H1 (cell line): ENCODE measurements around the gene ARGLU1.

Experiments used
- BACH1 ChIP-seq: IDR thresholded peaks from 2 replicates; pipeline ENCODE4 v1.6.1; 2012; ENCODE audit warnings: low read length, improper control_type of control experiment
- BRCA1 ChIP-seq: IDR thresholded peaks from 2 replicates; pipeline ENCODE4 v1.6.1; 2012; ENCODE audit warnings: low read depth, low read length, improper control_type of control experiment
- CHD7 ChIP-seq: fragments of 300-600 bp; sonication (generic); IDR thresholded peaks from 2 replicates; pipeline ENCODE4 v1.7.1; 2012; ENCODE audit warnings: low read length, moderate library complexity, mild to moderate bottlenecking, inconsistent platforms; ENCODE audit not compliant: insufficient replicate concordance
- CTCF ChIP-seq, 3 experiments: IDR thresholded peaks; 1 replicate in 2 of 3; 2 replicates in 1 of 3; pipeline versions ENCODE4 v1.5.1 to v1.6.1; 2011; ENCODE audit warnings: low read length in 3 of 3, mild to moderate bottlenecking in 3 of 3, inconsistent platforms in 2 of 3, low read depth in 1 of 3, moderate library complexity in 1 of 3; ENCODE audit not compliant: insufficient read depth in 1 of 3; ENCODE audit errors: control extremely low read depth in 1 of 3
- FOSL1 ChIP-seq: IDR thresholded peaks from 2 replicates; pipeline ENCODE4 v1.6.1; 2011; ENCODE audit warnings: mild to moderate bottlenecking, low read depth, low read length, moderate library complexity; ENCODE audit not compliant: insufficient read depth
- JUN ChIP-seq: IDR thresholded peaks from 2 replicates; pipeline ENCODE4 v1.6.1; 2011; ENCODE audit warnings: low read depth, mild to moderate bottlenecking, improper control_type of control experiment, low read length
- POLR2A ChIP-seq, 2 experiments: IDR thresholded peaks; 1 replicate in 1 of 2; 2 replicates in 1 of 2; pipeline ENCODE4 v1.6.1; 2011; ENCODE audit warnings: low read depth in 2 of 2, low read length in 2 of 2, mild to moderate bottlenecking in 2 of 2; ENCODE audit errors: control extremely low read depth in 1 of 2
- POLR2AphosphoS5 ChIP-seq: IDR thresholded peaks from 2 replicates; pipeline ENCODE4 v1.6.1; 2011; ENCODE audit warnings: low read depth, low read length
- POU5F1 ChIP-seq: IDR thresholded peaks from 2 replicates; pipeline ENCODE4 v1.6.1; 2011; ENCODE audit warnings: low read depth, mild to moderate bottlenecking, low read length, moderate library complexity
- RAD21 ChIP-seq, 2 experiments: IDR thresholded peaks in 1 of 2; conservative IDR thresholded peaks in 1 of 2; 2 replicates each; pipeline ENCODE4 v1.6.1; 2011; ENCODE audit warnings: low read depth in 2 of 2, low read length in 2 of 2, improper control_type of control experiment in 1 of 2, inconsistent platforms in 1 of 2, mild to moderate bottlenecking in 1 of 2, moderate library complexity in 1 of 2
- SP1 ChIP-seq: IDR thresholded peaks from 2 replicates; pipeline ENCODE4 v1.6.1; 2011; ENCODE audit warnings: low read depth, low read length
- SP2 ChIP-seq: IDR thresholded peaks from 2 replicates; pipeline ENCODE4 v1.6.1; 2012; ENCODE audit warnings: mild to moderate bottlenecking, low read length, inconsistent platforms
- ZNF274 ChIP-seq: IDR thresholded peaks from 2 replicates; pipeline ENCODE4 v1.7.0; 2012; ENCODE audit warnings: low read length, borderline replicate concordance; ENCODE audit errors: extremely low read depth
- TF ChIP-seq, protein P1 (sequence below): IDR thresholded peaks from 2 replicates; pipeline ENCODE4 v1.6.1; 2012; ENCODE audit warnings: inconsistent platforms

DNA sequence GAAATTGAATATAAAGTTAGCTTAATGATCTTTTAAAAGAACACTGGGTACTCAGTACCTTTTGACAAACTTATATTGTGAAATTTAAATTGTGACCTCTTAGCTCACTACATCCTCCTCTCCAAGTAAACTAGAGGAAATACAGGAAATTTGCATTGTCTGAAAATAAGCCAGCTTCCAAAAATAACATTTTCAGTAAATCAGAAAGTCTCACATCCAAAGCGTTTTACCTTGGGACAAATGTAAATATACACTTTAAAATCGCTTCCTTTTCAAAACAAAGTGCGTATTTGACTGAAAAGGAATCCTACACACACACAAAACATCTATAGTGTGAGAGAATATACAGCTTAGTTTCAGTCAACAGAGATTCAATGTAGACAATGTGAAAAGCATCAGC, 30.4 kb downstream of the ARGLU1 start:
- TF ChIP-seq SP1 = no peak
- TF ChIP-seq JUN = no peak
- TF ChIP-seq POLR2AphosphoS5 = no peak
- no peak for TF ChIP-seq CTCF (IDR thresholded peaks at IDR 0.05; ENCODE audit: control extremely low read depth in 1 of 3, insufficient read depth in 1 of 3, low read depth in 1 of 3, low read length in 3 of 3)
- no peak for TF ChIP-seq BACH1
- TF ChIP-seq ZNF274 = no peak
- no peak for TF ChIP-seq FOSL1
- TF ChIP-seq CHD7 = no peak
- no peak for TF ChIP-seq SP2
- no peak for TF ChIP-seq BRCA1
- TF ChIP-seq, protein P1, sequence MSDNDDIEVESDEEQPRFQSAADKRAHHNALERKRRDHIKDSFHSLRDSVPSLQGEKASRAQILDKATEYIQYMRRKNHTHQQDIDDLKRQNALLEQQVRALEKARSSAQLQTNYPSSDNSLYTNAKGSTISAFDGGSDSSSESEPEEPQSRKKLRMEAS = no peak
- TF ChIP-seq POU5F1 = no peak
- no peak for TF ChIP-seq POLR2A (IDR thresholded peaks at IDR 0.05; ENCODE audit: control extremely low read depth in 1 of 2, low read depth in 2 of 2, low read length in 2 of 2)
- no peak for TF ChIP-seq RAD21 (IDR thresholded peaks at IDR 0.05 in 1 of 2, conservative IDR thresholded peaks at IDR 0.05 in 1 of 2; ENCODE audit: low read depth in 2 of 2, low read length in 2 of 2)
